K562 (cell line): Measurements from ENCODE around the gene UCP3. TPM values are rescaled to one million over a fixed set of nuclear protein-coding genes. Genes with fewer than 3 reads are reported as not detected.

Experiments used
- ARNT ChIP-seq, 2 experiments: fragments of 450-650 bp; IDR thresholded peaks; 2 replicates each; pipeline ENCODE4 v1.6.1; 2016; ENCODE audit warnings: mild to moderate bottlenecking in 1 of 2
- BRCA1 ChIP-seq, 2 experiments: fragments of 450-650 bp in 1 of 2; sonication (generic) in 1 of 2; formaldehyde crosslinking in 1 of 2; IDR thresholded peaks; 2 replicates each; pipeline versions ENCODE4 v1.5.0 to v1.6.1; 2017 to 2020; ENCODE audit warnings: mild to moderate bottlenecking in 1 of 2, missing genetic modification reagents in 1 of 2
- CCAR2 ChIP-seq: fragments of 200-400 bp; formaldehyde crosslinking; IDR thresholded peaks from 2 replicates; pipeline ENCODE4 v1.6.1; 2017; ENCODE audit warnings: mild to moderate bottlenecking, low read depth, low read length
- CHD2 ChIP-seq: IDR thresholded peaks from 2 replicates; pipeline ENCODE4 v1.6.1; 2011; ENCODE audit warnings: low read depth, low read length
- GATA2 ChIP-seq: sonication (generic); formaldehyde crosslinking; IDR thresholded peaks from 2 replicates; pipeline ENCODE4 v1.4.0; 2020; ENCODE audit warnings: mild to moderate bottlenecking, missing genetic modification reagents
- IRF1 ChIP-seq: sonication (generic); formaldehyde crosslinking; IDR thresholded peaks from 2 replicates; pipeline ENCODE4 v1.8.0; 2022; ENCODE audit warnings: missing genetic modification reagents, mild to moderate bottlenecking, borderline replicate concordance
- NCOA2 ChIP-seq, 2 experiments: fragments of 450-650 bp; IDR thresholded peaks; 2 replicates each; pipeline ENCODE4 v1.6.1; 2018; ENCODE audit warnings: mild to moderate bottlenecking in 2 of 2, moderate library complexity in 1 of 2; ENCODE audit not compliant: partially characterized antibody in 2 of 2
- NR2C1 ChIP-seq, 2 experiments: fragments of 450-650 bp; IDR thresholded peaks; 2 replicates each; pipeline ENCODE4 v1.6.1; 2017; ENCODE audit warnings: mild to moderate bottlenecking in 2 of 2, antibody characterized with exemption in 1 of 2, inconsistent platforms in 1 of 2, missing compliant biosample characterization in 1 of 2, missing genetic modification characterization in 1 of 2
- PCBP1 ChIP-seq: fragments of 200-400 bp; formaldehyde crosslinking; IDR thresholded peaks from 2 replicates; pipeline ENCODE4 v1.6.1; 2018; ENCODE audit warnings: mild to moderate bottlenecking, low read depth, low read length; ENCODE audit not compliant: poor library complexity, severe bottlenecking
- PHB ChIP-seq: fragments of 250-450 bp; sonication (Bioruptor Pico); IDR thresholded peaks from 2 replicates; pipeline ENCODE4 v1.5.0; 2021
- SREBF1 ChIP-seq: fragments of 150-350 bp; IDR thresholded peaks from 2 replicates; pipeline ENCODE4 v1.6.1; 2014; ENCODE audit warnings: antibody characterized with exemption, low read depth, low read length, borderline replicate concordance
- TAF1 ChIP-seq: IDR thresholded peaks from 2 replicates; pipeline ENCODE4 v1.6.1; 2011; ENCODE audit warnings: mild to moderate bottlenecking, low read length, moderate library complexity; ENCODE audit not compliant: insufficient read depth, control insufficient read depth, severe bottlenecking; ENCODE audit errors: extremely low read depth
- WHSC1 ChIP-seq: IDR thresholded peaks from one replicate; pipeline ENCODE4 v1.6.1; 2012; ENCODE audit warnings: low read length, control low read depth, inconsistent platforms
- XRCC4 ChIP-seq: IDR thresholded peaks from one replicate; pipeline ENCODE4 v1.6.1; 2011; ENCODE audit not compliant: insufficient read depth, insufficient read length; ENCODE audit errors: extremely low read depth
- ZEB2 ChIP-seq: fragments of 450-650 bp; IDR thresholded peaks from 2 replicates; pipeline ENCODE4 v1.6.1; 2016
- ZNF184 ChIP-seq: sonication (generic); formaldehyde crosslinking; IDR thresholded peaks from 2 replicates; pipeline ENCODE4 v1.5.0; 2020; ENCODE audit warnings: missing genetic modification reagents
- ZNF24 ChIP-seq: fragments of 450-650 bp; IDR thresholded peaks from 2 replicates; pipeline ENCODE4 v1.6.1; 2016
- ZNF431 ChIP-seq: sonication (generic); formaldehyde crosslinking; IDR thresholded peaks from 2 replicates; pipeline ENCODE4 v1.8.0; 2022; ENCODE audit warnings: mild to moderate bottlenecking, missing genetic modification reagents
- ZNF436 ChIP-seq: fragments of 250-450, 450-650 bp; sonication (Bioruptor Pico); formaldehyde crosslinking; IDR thresholded peaks from 2 replicates; pipeline ENCODE4 v1.7.0; 2020; ENCODE audit warnings: mild to moderate bottlenecking
- ZNF644 ChIP-seq: fragments of 200-800 bp; sonication (Bioruptor generic); IDR thresholded peaks from 2 replicates; pipeline ENCODE4 v1.6.1; 2016; ENCODE audit warnings: low read depth, missing genetic modification characterization, missing compliant biosample characterization
- ZNF707 ChIP-seq: fragments of 250-450 bp; sonication (Bioruptor Pico); conservative IDR thresholded peaks from 2 replicates; pipeline ENCODE4 v1.8.0; 2022; ENCODE audit warnings: inconsistent platforms, mild to moderate bottlenecking, moderate library complexity
- ZNF76 ChIP-seq: fragments of 250-450 bp; sonication (Bioruptor Pico); IDR thresholded peaks from 2 replicates; pipeline ENCODE4 v1.4.0; 2020; ENCODE audit warnings: mild to moderate bottlenecking, moderate library complexity, borderline replicate concordance
- polyA plus RNA-seq, 8 experiments: library from polyadenylated mRNA; depleted of rRNA in 4 of 8; stranded (reverse) in 5 of 8; unstranded in 3 of 8; fragments of >200 nt; fragmentation: Nextera tagmentation in 2 of 8; fragmentation: Illumina TruSeq in 1 of 8; extraction: Ambion mirVana in 2 of 8; extraction: Trizol in 1 of 8; gene quantifications; 2 replicates each; pipeline versions ENCODE4 v1.2.1 to v1.2.3, GENCODE V29; 2011 to 2014; ENCODE audit warnings: inconsistent platforms in 1 of 8, missing spikeins in 1 of 8
- total RNA-seq, 7 experiments: library from RNA; depleted of rRNA in 6 of 7; stranded (reverse); fragments of >200 nt in 6 of 7; fragmentation: Illumina TruSeq in 2 of 7; extraction: Trizol in 2 of 7; gene quantifications; 2 replicates each; pipeline versions ENCODE4 v1.2.1 to v1.2.3, GENCODE V29; 2011 to 2021; ENCODE audit warnings: low replicate concordance in 1 of 7
- TF ChIP-seq, protein P1 (sequence below): fragments of 250-450 bp; sonication (Bioruptor Pico); IDR thresholded peaks from 2 replicates; pipeline ENCODE4 v1.5.0; 2020; ENCODE audit warnings: mild to moderate bottlenecking
- TF ChIP-seq, protein P2 (sequence below): fragments of 250-450 bp; sonication (Bioruptor Pico); IDR thresholded peaks from 2 replicates; pipeline ENCODE4 v1.9.0; 2021; ENCODE audit warnings: mild to moderate bottlenecking
- TF ChIP-seq, protein P3 (sequence below): fragments of 250-450 bp; sonication (Bioruptor Pico); IDR thresholded peaks from 2 replicates; pipeline ENCODE4 v1.5.0; 2021

UCP3 gene
- total and polyA plus RNA-seq, 9 of the 15 experiments (the other 6 are each of a cell fraction or from before 2014, with no cell fraction given): 0.05 to 0.65 (median 0.25) TPM; not detected in 2

GRCh38 chr11:74010306-74011300 lies 1.7 kb upstream of the UCP3 start (continued):
- TF ChIP-seq, protein P1, sequence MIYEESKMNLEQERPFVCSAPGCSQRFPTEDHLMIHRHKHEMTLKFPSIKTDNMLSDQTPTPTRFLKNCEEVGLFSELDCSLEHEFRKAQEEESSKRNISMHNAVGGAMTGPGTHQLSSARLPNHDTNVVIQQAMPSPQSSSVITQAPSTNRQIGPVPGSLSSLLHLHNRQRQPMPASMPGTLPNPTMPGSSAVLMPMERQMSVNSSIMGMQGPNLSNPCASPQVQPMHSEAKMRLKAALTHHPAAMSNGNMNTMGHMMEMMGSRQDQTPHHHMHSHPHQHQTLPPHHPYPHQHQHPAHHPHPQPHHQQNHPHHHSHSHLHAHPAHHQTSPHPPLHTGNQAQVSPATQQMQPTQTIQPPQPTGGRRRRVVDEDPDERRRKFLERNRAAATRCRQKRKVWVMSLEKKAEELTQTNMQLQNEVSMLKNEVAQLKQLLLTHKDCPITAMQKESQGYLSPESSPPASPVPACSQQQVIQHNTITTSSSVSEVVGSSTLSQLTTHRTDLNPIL (CRISPR knock-in tag): no peak
- TF ChIP-seq PCBP1 (no peak), SREBF1 (no peak), GATA2 (CRISPR knock-in tag) (peak; percentile 42; the same call in 1 of the 2 replicates), WHSC1 (no peak), ZNF184 (no peak), NR2C1 (IDR thresholded peaks at IDR 0.05) (no peak), NR2C1 (tag; IDR thresholded peaks at IDR 0.05) (no peak), CCAR2 (no peak), NCOA2 (IDR thresholded peaks at IDR 0.05; ENCODE audit: partially characterized antibody in 2 of 2) (no peak), ARNT (IDR thresholded peaks at IDR 0.05) (peak in 1 of 2 experiments; percentile 21; a peak in 1 of 4 replicates), ZNF436 (no peak), ZNF644 (no peak), ZNF707 (no peak), ZEB2 (peak; percentile 16; the same call in 1 of the 2 replicates), IRF1 (no peak), TAF1 (no peak), ZNF76 (CRISPR knock-in tag) (no peak), XRCC4 (no peak), BRCA1 (IDR thresholded peaks at IDR 0.05) (no peak), BRCA1 (CRISPR knock-in tag; IDR thresholded peaks at IDR 0.05) (no peak), PHB (no peak), CHD2 (no peak), ZNF24 (no peak), ZNF431 (CRISPR knock-in tag) (no peak)
- TF ChIP-seq, protein P2, sequence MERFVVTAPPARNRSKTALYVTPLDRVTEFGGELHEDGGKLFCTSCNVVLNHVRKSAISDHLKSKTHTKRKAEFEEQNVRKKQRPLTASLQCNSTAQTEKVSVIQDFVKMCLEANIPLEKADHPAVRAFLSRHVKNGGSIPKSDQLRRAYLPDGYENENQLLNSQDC (CRISPR knock-in tag): no peak
- TF ChIP-seq, protein P3, sequence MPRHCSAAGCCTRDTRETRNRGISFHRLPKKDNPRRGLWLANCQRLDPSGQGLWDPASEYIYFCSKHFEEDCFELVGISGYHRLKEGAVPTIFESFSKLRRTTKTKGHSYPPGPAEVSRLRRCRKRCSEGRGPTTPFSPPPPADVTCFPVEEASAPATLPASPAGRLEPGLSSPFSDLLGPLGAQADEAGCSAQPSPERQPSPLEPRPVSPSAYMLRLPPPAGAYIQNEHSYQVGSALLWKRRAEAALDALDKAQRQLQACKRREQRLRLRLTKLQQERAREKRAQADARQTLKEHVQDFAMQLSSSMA: no peak
